Body of pancreas (tissue), 4 donors: Measurements from ENCODE around the gene MS4A7. TPM values are rescaled to one million over a fixed set of nuclear protein-coding genes. Genes with fewer than 3 reads are reported as not detected.
"Not testable (repeated sequence)": the region's sequence is repeated elsewhere in the genome, so short reads cannot be mapped to it uniquely, and the experiment has no call there.

ENCODE experiments used
- ATAC-seq: fragments of 150-250 bp; one replicate; pipeline ENCODE4 v1.9.1; 2016
- DNase-seq, 4 donors: peaks; one replicate each; pipeline ENCODE4 v3.0.0-alpha.2; 2019
- H3K27ac ChIP-seq, 4 donors: fragments of 200-600 bp; sonication (generic); 1 replicate in 3 of 4; 2 replicates in 1 of 4; pipeline versions ENCODE4 v1.5.1 to v1.6.1; 2016 to 2019; ENCODE audit warnings: mild to moderate bottlenecking in 1 of 4, mixed read lengths in 1 of 4, moderate library complexity in 1 of 4
- H3K27me3 ChIP-seq, 2 donors: fragments of 200-600 bp; sonication (generic); one replicate each; pipeline ENCODE4 v1.6.0; 2016; ENCODE audit warnings: mild to moderate bottlenecking in 1 of 2
- H3K36me3 ChIP-seq, 2 donors: fragments of 200-600 bp; sonication (generic); replicated peaks in 1 of 2; 2 replicates each; pipeline ENCODE4 v1.5.1; 2016; ENCODE audit warnings: low read depth in 2 of 2; ENCODE audit not compliant: insufficient read depth in 1 of 2
- H3K4me1 ChIP-seq: fragments of 200-600 bp; sonication (generic); one replicate; pipeline ENCODE4 v1.6.0; 2016
- H3K4me3 ChIP-seq, 2 donors: fragments of 200-600 bp; sonication (generic); 1 replicate in 1 of 2; 2 replicates in 1 of 2; pipeline ENCODE4 v1.5.1; 2016 to 2019
- H3K9me3 ChIP-seq, 3 donors: fragments of 200-600 bp; sonication (generic); 1 replicate in 2 of 3; 2 replicates in 1 of 3; pipeline ENCODE4 v1.5.1; 2016
- CTCF ChIP-seq, 7 experiments: fragments of 450-650 bp in 4 of 7; fragments of 200-600 bp in 3 of 7; sonication (generic) in 3 of 7; IDR thresholded peaks; one replicate each; pipeline ENCODE4 v1.5.1; 2016 to 2019; ENCODE audit warnings: antibody characterized with exemption in 7 of 7
- POLR2A ChIP-seq, 3 donors: fragments of 450-650 bp; IDR thresholded peaks; one replicate each; pipeline ENCODE4 v1.6.1; 2016; ENCODE audit warnings: antibody characterized with exemption in 3 of 3, mild to moderate bottlenecking in 2 of 3
- WGBS, 2 donors: methylation state at CpG; one replicate each; pipeline ENCODE4 v1.1.5; 2017; 5-methylcytosine and 5-hydroxymethylcytosine counted together
- intact Hi-C: fragments of 100-400 bp; cut with DNase I; formaldehyde crosslinking; loops from one replicate; pipeline ENCODE4 v1.15.1; 2023
- total RNA-seq, 2 donors: library from RNA; depleted of rRNA; stranded (reverse); fragments of >200 nt; gene quantifications; one replicate each; pipeline ENCODE4 v1.1.0, GENCODE V29; 2016

Gene MS4A7
- total RNA-seq, 2 donors from 2014 or later = 9.2 to 10.9 TPM

GRCh38 chr11:60362241-60362640 lies 16.1 kb upstream of the MS4A7 start:
- DNase-seq (no peak), ATAC-seq (no peak)
- 27% methylated on average over 1 of the region's 1 CpG for WGBS, 2 donors
- H3K4me3 ChIP-seq = no peak overlapping the region
- no peak overlapping the region for H3K27ac ChIP-seq
- TF ChIP-seq CTCF (IDR thresholded peaks at IDR 0.05) = no peak
- no peak for TF ChIP-seq POLR2A (IDR thresholded peaks at IDR 0.05)
- H3K27me3 ChIP-seq = no peaks in the 10 kb centered on the region
- intact Hi-C loops = loop anchor here (5.0 to 10.0 kb wide), 2 partner anchors 133 to 255 kb away; partner anchors contain the start of gene MS4A12
- no peaks in the 10 kb centered on the region for H3K9me3 ChIP-seq
- H3K36me3 ChIP-seq = no peaks in the 10 kb centered on the region
- H3K4me1 ChIP-seq = no peaks in the 10 kb centered on the region

GRCh38 chr11:60363542-60364470 lies 14.5 kb upstream of the MS4A7 start:
- WGBS, 2 donors = 42 to 48% methylated on average over 7 of the region's 7 CpGs
- Histone ChIP-seq H3K4me1 (no peaks in the 10 kb centered on the region), H3K9me3 (no peaks in the 10 kb centered on the region), H3K27ac (peak overlapping the region in 1 of 4 donors; percentile 31), H3K36me3 (no peaks in the 10 kb centered on the region), H3K4me3 (no peak overlapping the region), H3K27me3 (no peaks in the 10 kb centered on the region)
- ATAC-seq (peak; percentile 85), DNase-seq (peak; percentile 73 to 76 (median 74))
- TF ChIP-seq CTCF (IDR thresholded peaks at IDR 0.05) (peak in 6 of 7 experiments; percentile 67 to 86 (median 78)), POLR2A (IDR thresholded peaks at IDR 0.05) (no peak)
- intact Hi-C loops = loop anchor here (5.0 to 10.0 kb wide), 2 partner anchors 131 to 253 kb away; partner anchors contain the start of gene MS4A12

- H3K27ac ChIP-seq, H3K9me3 ChIP-seq, H3K36me3 ChIP-seq, H3K4me3 ChIP-seq, DNase-seq, H3K27me3 ChIP-seq, ATAC-seq: not testable (repeated sequence)
- intact Hi-C loops = loop anchor here (10.0 kb wide), 1 partner anchor 128 kb away; the partner anchor contains the start of gene MS4A12
- 80 to 85% methylated on average over 15 of the region's 15 CpGs for WGBS, 2 donors
- H3K4me1 ChIP-seq = peaks cover 21% of the 10 kb centered on the region
Measured at GRCh38 chr11:60366262-60366904, 11.9 kb upstream of the MS4A7 start.

- Histone ChIP-seq H3K9me3 (no peaks in the 10 kb centered on the region), H3K27me3 (no peaks in the 10 kb centered on the region), H3K4me1 (peaks cover 24% of the 10 kb centered on the region), H3K4me3 (no peak overlapping the region), H3K27ac (no peak overlapping the region), H3K36me3 (no peaks in the 10 kb centered on the region)
- no peak for DNase-seq
- ATAC-seq = no peak
- 66 to 80% methylated on average over 2 of the region's 2 CpGs for WGBS, 2 donors
- intact Hi-C loops = loop anchor here (10.0 kb wide), 1 partner anchor 128 kb away; the partner anchor contains the start of gene MS4A12
- TF ChIP-seq CTCF (IDR thresholded peaks at IDR 0.05) (no peak), POLR2A (IDR thresholded peaks at IDR 0.05) (no peak)
Measured at GRCh38 chr11:60367009-60367408, 11.3 kb upstream of the MS4A7 start.

- ATAC-seq (no peak), DNase-seq (no peak)
- TF ChIP-seq CTCF (IDR thresholded peaks at IDR 0.05) = no peak
- no peaks in the 10 kb centered on the region for H3K27me3 ChIP-seq
- no peaks in the 10 kb centered on the region for H3K9me3 ChIP-seq
- intact Hi-C loops = loop anchor here (10.0 kb wide), 1 partner anchor 127 kb away; the partner anchor contains the start of gene MS4A12
- no peak overlapping the region for H3K27ac ChIP-seq
- H3K36me3 ChIP-seq = no peaks in the 10 kb centered on the region
- H3K4me1 ChIP-seq = peaks cover 24% of the 10 kb centered on the region
- 98 to 99% methylated on average over 19 of the region's 19 CpGs for WGBS, 2 donors
- no peak overlapping the region for H3K4me3 ChIP-seq
Measured at GRCh38 chr11:60367896-60368295, 10.4 kb upstream of the MS4A7 start.
